ENCODE measurements around the gene TNNT3. TPM values are rescaled to one million over a fixed set of nuclear protein-coding genes. Genes with fewer than 3 reads are reported as not detected.

Gene TNNT3
- total RNA-seq, 3 donors from 2014 or later, result 3.5 to 8.2 (median 3.6) TPM

- Histone ChIP-seq H3K36me3 (no peaks in the 10 kb centered on the region), H3K27ac (peak overlapping the region in 1 of 2 donors; percentile 74), H3K4me1 (no peaks in the 10 kb centered on the region), H3K27me3 (no peaks in the 10 kb centered on the region), H3K4me3 (no peak overlapping the region), H3K9me3 (no peaks in the 10 kb centered on the region)
- intact Hi-C loops (cut with DNase I; ENCODE audit: low total_unique reads), result no loop called here
- no peak for TF ChIP-seq POLR2A (IDR thresholded peaks at IDR 0.05)
- no peak for TF ChIP-seq CTCF (IDR thresholded peaks at IDR 0.05)
- TF ChIP-seq POLR2AphosphoS5 (IDR thresholded peaks at IDR 0.05), result no peak
- DNase-seq (ENCODE audit: low spot score in 2 of 2), result no peak
Observed at GRCh38 chr11:1932105-1932480, 12.6 kb downstream of the TNNT3 start.

GRCh38 chr11:1932681-1933080 lies 13.2 kb downstream of the TNNT3 start:
- Histone ChIP-seq H3K4me3 (no peak overlapping the region), H3K27me3 (no peaks in the 10 kb centered on the region), H3K4me1 (no peaks in the 10 kb centered on the region), H3K9me3 (no peaks in the 10 kb centered on the region), H3K36me3 (no peaks in the 10 kb centered on the region), H3K27ac (peak overlapping the region in 1 of 2 donors; percentile 74)
- TF ChIP-seq POLR2A (IDR thresholded peaks at IDR 0.05) (no peak), POLR2AphosphoS5 (IDR thresholded peaks at IDR 0.05) (no peak), CTCF (IDR thresholded peaks at IDR 0.05) (no peak)
- DNase-seq (ENCODE audit: low spot score in 2 of 2), result no peak
- intact Hi-C loops (cut with DNase I; ENCODE audit: low total_unique reads), result no loop called here

GRCh38 chr11:1933416-1934334 lies 14.2 kb downstream of the TNNT3 start:
- Histone ChIP-seq H3K27ac (no peak overlapping the region), H3K4me1 (no peaks in the 10 kb centered on the region), H3K4me3 (no peak overlapping the region), H3K36me3 (no peaks in the 10 kb centered on the region), H3K9me3 (no peaks in the 10 kb centered on the region), H3K27me3 (no peaks in the 10 kb centered on the region)
- intact Hi-C loops (cut with DNase I; ENCODE audit: low total_unique reads), result no loop called here
- DNase-seq (ENCODE audit: low spot score in 2 of 2), result no peak
- TF ChIP-seq CTCF (IDR thresholded peaks at IDR 0.05), result no peak

- Histone ChIP-seq H3K4me3 (no peak overlapping the region), H3K27me3 (no peaks in the 10 kb centered on the region), H3K4me1 (no peaks in the 10 kb centered on the region), H3K27ac (no peak overlapping the region), H3K9me3 (no peaks in the 10 kb centered on the region), H3K36me3 (no peaks in the 10 kb centered on the region)
- intact Hi-C loops (cut with DNase I; ENCODE audit: low total_unique reads), result no loop called here
- no peak for DNase-seq (ENCODE audit: low spot score in 2 of 2)
- TF ChIP-seq POLR2A (IDR thresholded peaks at IDR 0.05), result no peak
- no peak for TF ChIP-seq CTCF (IDR thresholded peaks at IDR 0.05)
- TF ChIP-seq POLR2AphosphoS5 (IDR thresholded peaks at IDR 0.05), result no peak
Observed at GRCh38 chr11:1934335-1935155, 15.0 kb downstream of the TNNT3 start.
